Body of pancreas (tissue), 4 donors: ENCODE measurements around the gene RASGEF1C.

Source experiments
- CTCF ChIP-seq, 7 experiments: fragments of 450-650 bp in 4 of 7; fragments of 200-600 bp in 3 of 7; sonication (generic) in 3 of 7; IDR thresholded peaks; one replicate each; pipeline ENCODE4 v1.5.1; 2016 to 2019; ENCODE audit warnings: antibody characterized with exemption in 7 of 7
- POLR2A ChIP-seq, 3 donors: fragments of 450-650 bp; IDR thresholded peaks; one replicate each; pipeline ENCODE4 v1.6.1; 2016; ENCODE audit warnings: antibody characterized with exemption in 3 of 3, mild to moderate bottlenecking in 2 of 3

GRCh38 chr5:180120237-180121101, 88.5 kb downstream of the RASGEF1C start:
- TF ChIP-seq POLR2A (IDR thresholded peaks at IDR 0.05) (no peak), CTCF (IDR thresholded peaks at IDR 0.05) (no peak)
